Liver (tissue), 3 donors: Measurements from ENCODE around the gene FILIP1L.

Experiments
- FOXA1 ChIP-seq: IDR thresholded peaks from 2 replicates; pipeline ENCODE4 v1.6.1; 2016; ENCODE audit warnings: antibody characterized with exemption
- GABPA ChIP-seq, 2 donors: IDR thresholded peaks in 1 of 2; conservative IDR thresholded peaks in 1 of 2; 2 replicates each; pipeline ENCODE4 v1.6.1; 2016; ENCODE audit warnings: antibody characterized with exemption in 2 of 2, mild to moderate bottlenecking in 1 of 2, moderate library complexity in 1 of 2
- MAX ChIP-seq: IDR thresholded peaks from 2 replicates; pipeline ENCODE4 v1.6.1; 2016; ENCODE audit warnings: antibody characterized with exemption
- REST ChIP-seq: IDR thresholded peaks from 2 replicates; pipeline ENCODE4 v1.6.1; 2016; ENCODE audit warnings: antibody characterized with exemption, mild to moderate bottlenecking
- SP1 ChIP-seq: IDR thresholded peaks from 2 replicates; pipeline ENCODE4 v1.6.1; 2018; ENCODE audit warnings: antibody characterized with exemption, mild to moderate bottlenecking
- YY1 ChIP-seq: IDR thresholded peaks from 2 replicates; pipeline ENCODE4 v1.6.1; 2016; ENCODE audit warnings: antibody characterized with exemption, mild to moderate bottlenecking
- TF ChIP-seq, protein P1 (sequence below): fragments of 150-350 bp; IDR thresholded peaks from 2 replicates; pipeline ENCODE4 v1.5.1; 2017; ENCODE audit warnings: improper control_type of control experiment, low read depth, low read length; ENCODE audit not compliant: missing input control
- TF ChIP-seq, protein P2 (sequence below): IDR thresholded peaks from 2 replicates; pipeline ENCODE4 v1.6.1; 2016; ENCODE audit warnings: antibody characterized with exemption
- donor health status: healthy.
- donor health status: healthy.

DNA sequence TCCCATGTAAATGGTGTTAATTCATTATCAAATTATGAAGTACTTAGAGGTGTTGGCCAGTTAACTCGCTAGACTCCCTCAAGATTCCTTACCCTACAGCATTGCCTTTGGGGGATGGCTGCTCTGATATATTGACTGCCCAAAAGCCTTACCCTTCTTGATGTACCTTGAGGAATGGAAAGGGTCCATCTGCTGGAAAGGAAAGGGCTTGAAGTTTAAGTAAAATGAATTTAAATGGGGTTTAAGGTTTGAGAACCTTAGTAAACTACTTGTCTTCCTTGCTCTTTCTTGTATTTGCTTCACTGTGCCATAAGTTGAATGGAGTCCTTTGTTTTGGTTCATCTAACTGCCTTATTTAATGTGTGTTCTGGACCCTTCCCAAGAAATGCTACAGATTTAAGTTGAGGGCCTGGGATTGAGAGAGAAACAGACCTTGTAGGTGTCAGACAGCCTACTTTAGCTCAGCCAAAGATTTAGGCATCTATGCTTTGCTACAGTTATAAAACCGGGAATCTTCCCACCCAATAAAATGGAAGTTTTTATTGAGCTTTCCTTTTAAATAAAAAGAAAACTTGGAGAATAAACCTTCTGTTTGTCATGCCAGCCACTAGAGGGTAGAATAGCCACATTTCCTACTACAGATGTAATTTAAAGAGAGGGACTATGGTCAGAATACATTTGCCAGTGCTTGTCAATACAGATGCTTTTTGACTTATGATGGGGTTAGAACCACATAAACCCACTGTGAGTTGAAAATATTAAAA lies 271.3 kb downstream of the FILIP1L start:
- TF ChIP-seq, protein P1, sequence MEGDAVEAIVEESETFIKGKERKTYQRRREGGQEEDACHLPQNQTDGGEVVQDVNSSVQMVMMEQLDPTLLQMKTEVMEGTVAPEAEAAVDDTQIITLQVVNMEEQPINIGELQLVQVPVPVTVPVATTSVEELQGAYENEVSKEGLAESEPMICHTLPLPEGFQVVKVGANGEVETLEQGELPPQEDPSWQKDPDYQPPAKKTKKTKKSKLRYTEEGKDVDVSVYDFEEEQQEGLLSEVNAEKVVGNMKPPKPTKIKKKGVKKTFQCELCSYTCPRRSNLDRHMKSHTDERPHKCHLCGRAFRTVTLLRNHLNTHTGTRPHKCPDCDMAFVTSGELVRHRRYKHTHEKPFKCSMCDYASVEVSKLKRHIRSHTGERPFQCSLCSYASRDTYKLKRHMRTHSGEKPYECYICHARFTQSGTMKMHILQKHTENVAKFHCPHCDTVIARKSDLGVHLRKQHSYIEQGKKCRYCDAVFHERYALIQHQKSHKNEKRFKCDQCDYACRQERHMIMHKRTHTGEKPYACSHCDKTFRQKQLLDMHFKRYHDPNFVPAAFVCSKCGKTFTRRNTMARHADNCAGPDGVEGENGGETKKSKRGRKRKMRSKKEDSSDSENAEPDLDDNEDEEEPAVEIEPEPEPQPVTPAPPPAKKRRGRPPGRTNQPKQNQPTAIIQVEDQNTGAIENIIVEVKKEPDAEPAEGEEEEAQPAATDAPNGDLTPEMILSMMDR, result peak; percentile 72
- no peak for TF ChIP-seq SP1
- TF ChIP-seq GABPA (IDR thresholded peaks at IDR 0.05 in 1 of 2, conservative IDR thresholded peaks at IDR 0.05 in 1 of 2), result no peak
- TF ChIP-seq YY1, result no peak
- no peak for TF ChIP-seq MAX
- TF ChIP-seq, protein P2, sequence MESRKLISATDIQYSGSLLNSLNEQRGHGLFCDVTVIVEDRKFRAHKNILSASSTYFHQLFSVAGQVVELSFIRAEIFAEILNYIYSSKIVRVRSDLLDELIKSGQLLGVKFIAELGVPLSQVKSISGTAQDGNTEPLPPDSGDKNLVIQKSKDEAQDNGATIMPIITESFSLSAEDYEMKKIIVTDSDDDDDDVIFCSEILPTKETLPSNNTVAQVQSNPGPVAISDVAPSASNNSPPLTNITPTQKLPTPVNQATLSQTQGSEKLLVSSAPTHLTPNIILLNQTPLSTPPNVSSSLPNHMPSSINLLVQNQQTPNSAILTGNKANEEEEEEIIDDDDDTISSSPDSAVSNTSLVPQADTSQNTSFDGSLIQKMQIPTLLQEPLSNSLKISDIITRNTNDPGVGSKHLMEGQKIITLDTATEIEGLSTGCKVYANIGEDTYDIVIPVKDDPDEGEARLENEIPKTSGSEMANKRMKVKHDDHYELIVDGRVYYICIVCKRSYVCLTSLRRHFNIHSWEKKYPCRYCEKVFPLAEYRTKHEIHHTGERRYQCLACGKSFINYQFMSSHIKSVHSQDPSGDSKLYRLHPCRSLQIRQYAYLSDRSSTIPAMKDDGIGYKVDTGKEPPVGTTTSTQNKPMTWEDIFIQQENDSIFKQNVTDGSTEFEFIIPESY, result no peak
- no peak for TF ChIP-seq FOXA1
- no peak for TF ChIP-seq REST
